GM11168 (cell line): ENCODE data around the gene PCDHGB5.
"Not testable (repeated sequence)": the region's sequence is repeated elsewhere in the genome, so short reads cannot be mapped to it uniquely, and the experiment has no call there.

ENCODE experiments used
- in situ Hi-C: fragments of 300-500 bp; cut with MboI; formaldehyde crosslinking; loops from one replicate; pipeline ENCODE4 v1.12.0; 2022; ENCODE audit warnings: low sequenced_read_pairs; ENCODE audit not compliant: unreplicated experiment

Gene PCDHGB5

DNA sequence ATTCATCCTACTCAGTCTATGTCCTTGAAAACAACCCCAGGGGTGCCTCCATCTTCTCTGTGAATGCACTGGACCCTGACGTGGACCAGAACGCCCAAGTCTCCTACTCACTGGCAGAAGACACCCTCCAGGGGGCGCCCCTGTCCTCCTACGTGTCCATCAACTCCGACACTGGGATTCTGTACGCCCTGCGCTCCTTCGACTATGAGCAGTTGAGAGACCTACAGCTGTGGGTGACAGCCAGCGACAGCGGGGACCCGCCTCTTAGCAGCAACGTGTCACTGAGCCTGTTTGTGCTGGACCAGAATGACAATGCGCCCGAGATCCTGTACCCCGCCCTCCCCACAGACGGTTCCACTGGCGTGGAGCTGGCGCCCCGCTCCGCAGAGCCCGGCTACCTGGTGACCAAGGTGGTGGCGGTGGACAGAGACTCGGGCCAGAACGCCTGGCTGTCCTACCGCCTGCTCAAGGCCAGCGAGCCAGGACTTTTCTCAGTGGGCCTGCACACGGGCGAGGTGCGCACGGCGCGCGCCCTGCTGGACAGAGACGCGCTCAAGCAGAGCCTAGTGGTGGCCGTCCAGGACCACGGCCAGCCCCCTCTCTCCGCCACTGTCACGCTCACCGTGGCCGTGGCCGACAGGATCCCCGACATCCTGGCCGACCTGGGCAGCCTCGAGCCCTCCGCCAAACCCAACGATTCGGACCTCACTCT lies 22.1 kb upstream of the PCDHGB5 start:
- in situ Hi-C loops, result not testable (repeated sequence)

DNA sequence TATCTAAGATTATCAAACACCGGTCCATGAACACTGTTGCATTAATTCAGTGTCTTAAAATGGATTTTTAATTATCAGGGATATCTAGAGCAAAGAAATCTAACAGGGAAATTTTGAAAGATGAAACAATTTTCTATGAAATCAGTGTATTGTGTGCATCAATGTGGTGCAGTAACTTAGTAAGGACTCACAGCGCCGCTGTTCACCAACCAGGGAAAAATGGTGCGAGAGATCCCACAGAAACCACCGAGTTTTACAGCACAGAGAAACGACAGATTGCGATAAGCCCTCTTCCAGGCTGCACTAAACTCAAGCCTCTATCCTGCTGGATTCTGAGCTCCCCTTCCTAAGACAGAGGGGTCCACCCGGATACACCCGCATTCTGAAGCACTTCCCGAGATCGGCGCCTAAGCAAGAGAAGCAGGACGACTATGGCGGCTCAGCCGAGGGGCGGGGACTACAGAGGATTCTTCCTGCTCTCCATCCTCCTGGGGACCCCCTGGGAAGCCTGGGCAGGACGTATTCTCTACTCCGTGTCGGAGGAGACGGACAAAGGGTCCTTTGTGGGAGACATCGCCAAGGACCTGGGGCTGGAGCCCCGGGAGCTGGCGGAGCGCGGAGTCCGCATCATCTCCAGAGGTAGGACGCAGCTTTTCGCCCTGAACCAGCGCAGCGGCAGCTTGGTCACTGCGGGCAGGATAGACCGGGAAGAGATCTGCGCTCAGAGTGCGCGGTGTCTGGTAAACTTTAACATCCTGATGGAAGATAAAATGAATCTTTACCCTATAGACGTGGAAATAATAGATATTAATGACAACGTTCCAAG lies 15.1 kb upstream of the PCDHGB5 start, which contains the start of gene PCDHGA7:
Gene PCDHGA7 (plus strand): TSS at position 274 of the 826 bp plus-strand sequence. CDS start 158 bp downstream, at position 432.
- in situ Hi-C loops, result no loop called here

DNA sequence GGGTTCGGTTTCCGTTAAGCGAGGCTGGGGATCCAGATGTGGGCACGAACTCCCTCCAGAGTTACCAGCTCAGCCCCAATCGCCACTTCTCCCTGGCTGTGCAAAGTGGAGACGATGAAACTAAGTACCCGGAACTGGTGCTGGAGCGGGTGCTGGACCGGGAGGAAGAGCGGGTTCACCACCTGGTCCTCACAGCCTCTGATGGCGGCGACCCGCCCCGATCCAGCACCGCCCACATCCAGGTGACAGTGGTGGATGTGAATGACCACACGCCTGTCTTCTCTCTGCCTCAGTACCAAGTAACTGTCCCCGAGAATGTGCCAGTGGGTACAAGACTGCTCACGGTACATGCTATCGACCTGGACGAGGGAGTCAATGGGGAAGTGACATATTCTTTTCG lies 14.4 kb upstream of the PCDHGB5 start:
- in situ Hi-C loops, result no loop called here

DNA sequence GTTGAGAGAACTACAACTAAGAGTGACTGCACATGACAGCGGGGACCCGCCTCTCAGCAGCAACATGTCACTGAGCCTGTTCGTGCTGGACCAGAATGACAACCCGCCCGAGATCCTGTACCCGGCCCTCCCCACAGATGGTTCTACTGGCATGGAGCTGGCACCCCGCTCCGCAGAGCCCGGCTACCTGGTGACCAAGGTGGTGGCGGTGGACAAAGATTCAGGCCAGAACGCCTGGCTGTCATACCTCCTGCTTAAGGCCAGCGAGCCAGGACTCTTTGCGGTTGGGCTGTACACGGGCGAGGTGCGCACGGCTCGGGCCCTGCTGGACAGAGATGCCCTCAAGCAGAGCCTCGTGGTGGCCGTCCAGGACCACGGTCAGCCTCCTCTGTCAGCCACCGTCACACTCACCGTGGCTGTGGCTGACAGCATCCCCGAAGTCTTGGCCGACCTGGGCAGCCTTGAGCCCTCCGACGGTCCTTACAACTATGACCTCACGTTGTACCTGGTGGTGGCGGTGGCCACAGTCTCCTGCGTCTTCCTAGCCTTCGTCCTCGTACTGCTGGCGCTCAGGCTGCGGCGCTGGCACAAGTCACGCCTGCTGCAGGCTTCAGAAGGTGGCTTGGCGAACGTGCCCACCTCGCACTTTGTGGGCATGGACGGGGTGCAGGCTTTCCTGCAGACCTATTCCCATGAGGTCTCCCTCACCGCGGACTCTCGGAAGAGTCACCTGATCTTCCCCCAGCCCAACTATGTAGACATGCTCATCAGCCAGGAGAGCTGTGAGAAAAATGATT lies 13.1 kb upstream of the PCDHGB5 start:
- in situ Hi-C loops, result no loop called here

DNA sequence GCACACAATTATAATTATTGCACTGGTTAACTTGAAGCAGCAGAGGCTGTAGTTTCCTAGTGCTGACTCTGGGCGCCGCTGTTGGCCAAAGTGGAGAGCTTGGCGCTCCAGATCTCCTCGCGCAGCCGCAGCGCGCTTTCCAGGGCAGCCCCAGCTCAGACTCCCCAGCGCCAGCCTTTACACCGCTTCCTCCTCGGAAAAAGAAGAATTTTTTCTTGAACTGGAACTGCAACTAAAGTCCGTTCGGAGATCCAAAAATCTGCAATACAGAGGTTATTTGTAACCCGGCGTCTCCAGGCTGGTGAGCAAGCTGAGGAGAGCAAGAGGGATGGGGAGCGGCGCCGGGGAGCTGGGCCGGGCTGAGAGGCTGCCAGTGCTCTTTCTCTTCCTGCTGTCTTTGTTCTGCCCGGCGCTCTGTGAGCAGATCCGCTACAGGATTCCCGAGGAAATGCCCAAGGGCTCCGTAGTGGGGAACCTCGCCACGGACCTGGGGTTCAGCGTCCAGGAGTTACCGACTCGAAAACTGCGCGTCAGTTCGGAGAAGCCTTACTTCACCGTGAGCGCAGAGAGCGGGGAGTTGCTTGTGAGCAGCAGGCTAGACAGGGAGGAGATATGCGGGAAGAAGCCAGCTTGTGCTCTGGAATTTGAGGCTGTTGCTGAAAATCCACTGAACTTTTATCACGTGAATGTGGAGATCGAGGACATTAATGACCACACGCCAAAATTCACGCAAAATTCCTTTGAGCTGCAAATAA lies 10.0 kb upstream of the PCDHGB5 start, which contains the start of gene PCDHGB4:
Gene PCDHGB4 (plus strand): TSS at position 142 of the 755 bp plus-strand sequence. CDS start 187 bp downstream, at position 329.
- in situ Hi-C loops, result not testable (repeated sequence)

DNA sequence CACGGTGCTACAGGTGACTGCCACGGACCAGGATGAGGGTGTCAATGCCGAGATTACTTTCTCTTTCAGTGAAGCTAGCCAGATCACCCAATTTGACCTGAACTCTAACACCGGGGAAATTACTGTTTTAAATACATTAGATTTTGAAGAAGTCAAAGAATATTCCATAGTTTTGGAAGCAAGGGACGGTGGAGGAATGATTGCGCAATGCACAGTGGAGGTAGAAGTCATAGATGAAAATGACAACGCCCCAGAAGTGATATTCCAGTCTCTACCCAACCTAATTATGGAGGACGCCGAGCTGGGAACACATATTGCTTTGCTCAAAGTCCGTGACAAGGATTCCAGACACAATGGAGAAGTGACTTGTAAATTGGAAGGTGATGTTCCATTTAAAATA lies 9.1 kb upstream of the PCDHGB5 start:
- in situ Hi-C loops, result no loop called here

DNA sequence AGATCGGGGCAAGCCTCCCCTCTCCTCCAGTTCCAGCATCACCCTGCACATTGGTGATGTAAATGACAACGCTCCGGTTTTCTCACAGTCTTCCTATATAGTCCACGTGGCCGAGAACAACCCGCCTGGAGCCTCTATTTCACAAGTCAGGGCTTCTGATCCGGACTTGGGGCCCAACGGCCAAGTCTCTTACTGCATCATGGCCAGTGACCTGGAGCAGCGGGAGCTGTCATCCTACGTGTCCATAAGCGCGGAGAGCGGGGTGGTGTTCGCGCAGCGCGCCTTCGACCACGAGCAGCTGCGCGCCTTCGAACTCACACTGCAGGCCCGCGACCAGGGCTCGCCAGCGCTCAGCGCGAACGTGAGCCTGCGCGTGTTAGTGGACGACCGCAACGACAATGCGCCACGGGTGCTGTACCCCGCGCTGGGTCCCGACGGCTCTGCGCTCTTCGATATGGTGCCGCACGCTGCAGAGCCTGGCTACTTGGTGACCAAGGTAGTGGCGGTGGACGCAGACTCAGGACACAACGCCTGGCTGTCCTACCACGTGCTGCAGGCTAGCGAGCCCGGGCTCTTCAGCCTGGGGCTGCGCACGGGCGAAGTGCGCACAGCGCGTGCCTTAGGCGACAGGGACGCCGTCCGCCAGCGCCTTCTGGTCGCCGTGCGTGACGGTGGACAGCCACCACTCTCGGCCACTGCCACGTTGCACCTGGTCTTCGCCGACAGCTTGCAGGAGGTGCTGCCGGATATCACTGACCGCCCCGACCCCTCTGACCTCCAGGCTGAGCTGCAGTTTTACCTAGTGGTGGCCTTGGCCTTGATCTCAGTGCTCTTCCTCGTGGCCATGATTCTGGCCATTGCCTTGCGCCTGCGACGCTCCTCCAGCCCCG lies 8.3 kb upstream of the PCDHGB5 start:
- in situ Hi-C loops, result loop anchor here (10.0 kb wide), 1 partner anchor 655 kb away; no protein-coding TSS in a partner anchor

DNA sequence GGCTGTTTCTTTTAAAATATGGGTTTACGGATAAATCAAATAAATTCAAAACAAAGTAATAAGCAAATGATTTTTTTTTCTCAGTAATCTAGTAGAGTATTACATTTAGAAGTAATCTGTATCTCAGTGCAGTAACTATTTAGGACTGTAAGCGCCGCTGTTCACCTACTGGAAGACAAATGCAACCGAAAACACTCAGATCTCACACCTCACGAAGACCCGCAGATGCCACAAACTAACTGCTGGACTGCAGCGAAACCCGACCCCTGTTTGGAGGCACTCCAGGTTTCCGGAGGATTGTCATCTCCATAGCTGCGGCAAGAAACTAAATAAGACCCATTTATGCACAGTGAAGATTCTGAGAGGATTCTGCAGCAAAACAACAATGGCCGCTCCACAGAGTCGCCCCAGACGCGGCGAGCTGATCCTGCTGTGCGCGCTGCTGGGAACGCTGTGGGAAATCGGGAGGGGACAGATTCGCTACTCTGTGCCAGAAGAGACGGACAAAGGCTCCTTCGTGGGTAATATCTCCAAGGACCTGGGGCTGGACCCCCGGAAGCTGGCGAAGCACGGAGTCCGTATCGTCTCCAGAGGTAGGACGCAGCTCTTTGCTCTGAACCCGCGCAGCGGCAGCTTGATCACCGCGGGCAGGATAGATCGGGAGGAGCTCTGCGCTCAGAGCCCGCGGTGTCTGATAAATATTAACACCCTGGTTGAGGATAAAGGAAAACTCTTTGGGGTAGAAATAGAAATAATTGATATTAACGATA lies 5.1 kb upstream of the PCDHGB5 start, which contains the start of gene PCDHGA8:
Gene PCDHGA8 (plus strand): TSS at position 205 of the 770 bp plus-strand sequence. CDS start 181 bp downstream, at position 386.
- in situ Hi-C loops, result loop anchor here (10.0 kb wide), 1 partner anchor 658 kb away; no protein-coding TSS in a partner anchor

DNA sequence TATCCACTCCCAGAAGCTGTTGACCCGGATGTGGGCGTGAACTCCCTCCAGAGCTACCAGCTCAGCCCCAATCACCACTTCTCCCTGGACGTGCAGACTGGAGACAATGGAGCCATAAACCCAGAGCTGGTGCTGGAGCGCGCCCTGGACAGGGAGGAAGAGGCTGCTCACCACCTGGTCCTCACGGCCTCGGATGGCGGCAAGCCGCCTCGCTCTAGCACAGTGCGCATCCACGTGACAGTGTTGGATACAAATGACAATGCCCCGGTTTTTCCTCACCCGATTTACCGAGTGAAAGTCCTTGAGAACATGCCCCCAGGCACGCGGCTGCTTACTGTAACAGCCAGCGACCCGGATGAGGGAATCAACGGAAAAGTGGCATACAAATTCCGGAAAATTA lies 4.5 kb upstream of the PCDHGB5 start:
- in situ Hi-C loops, result loop anchor here (10.0 kb wide), 1 partner anchor 658 kb away; no protein-coding TSS in a partner anchor

DNA sequence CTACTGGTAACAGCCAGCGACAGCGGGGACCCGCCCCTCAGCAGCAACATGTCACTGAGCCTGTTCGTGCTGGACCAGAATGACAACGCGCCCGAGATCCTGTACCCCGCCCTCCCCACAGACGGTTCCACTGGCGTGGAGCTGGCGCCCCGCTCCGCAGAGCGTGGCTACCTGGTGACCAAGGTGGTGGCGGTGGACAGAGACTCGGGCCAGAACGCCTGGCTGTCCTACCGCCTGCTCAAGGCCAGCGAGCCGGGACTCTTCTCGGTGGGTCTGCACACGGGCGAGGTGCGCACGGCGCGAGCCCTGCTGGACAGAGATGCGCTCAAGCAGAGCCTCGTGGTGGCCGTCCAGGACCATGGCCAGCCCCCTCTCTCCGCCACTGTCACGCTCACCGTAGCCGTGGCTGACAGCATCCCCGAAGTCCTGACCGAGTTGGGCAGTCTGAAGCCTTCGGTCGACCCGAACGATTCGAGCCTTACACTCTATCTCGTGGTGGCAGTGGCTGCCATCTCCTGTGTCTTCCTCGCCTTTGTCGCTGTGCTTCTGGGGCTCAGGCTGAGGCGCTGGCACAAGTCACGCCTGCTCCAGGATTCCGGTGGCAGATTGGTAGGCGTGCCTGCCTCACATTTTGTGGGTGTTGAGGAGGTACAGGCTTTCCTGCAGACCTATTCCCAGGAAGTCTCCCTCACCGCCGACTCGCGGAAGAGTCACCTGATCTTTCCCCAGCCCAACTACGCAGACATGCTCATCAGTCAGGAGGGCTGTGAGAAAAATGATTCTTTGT lies 3.2 kb upstream of the PCDHGB5 start:
- in situ Hi-C loops, result loop anchor here (10.0 kb wide), 1 partner anchor 660 kb away; no protein-coding TSS in a partner anchor

DNA sequence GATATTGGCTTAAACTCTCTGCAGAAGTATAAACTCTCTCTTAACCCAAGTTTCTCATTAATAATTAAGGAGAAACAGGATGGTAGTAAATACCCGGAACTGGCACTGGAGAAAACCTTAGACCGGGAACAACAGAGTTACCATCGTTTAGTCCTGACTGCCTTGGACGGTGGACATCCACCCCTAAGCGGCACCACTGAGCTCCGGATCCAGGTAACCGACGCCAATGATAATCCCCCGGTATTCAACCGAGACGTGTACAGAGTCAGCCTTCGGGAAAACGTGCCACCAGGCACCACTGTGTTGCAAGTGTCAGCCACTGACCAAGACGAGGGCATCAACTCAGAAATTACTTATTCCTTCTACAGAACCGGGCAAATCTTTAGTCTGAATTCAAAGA lies 861 bp downstream of the PCDHGB5 start:
- in situ Hi-C loops, result loop anchor here (10.0 kb wide), 1 partner anchor 664 kb away; no protein-coding TSS in a partner anchor

DNA sequence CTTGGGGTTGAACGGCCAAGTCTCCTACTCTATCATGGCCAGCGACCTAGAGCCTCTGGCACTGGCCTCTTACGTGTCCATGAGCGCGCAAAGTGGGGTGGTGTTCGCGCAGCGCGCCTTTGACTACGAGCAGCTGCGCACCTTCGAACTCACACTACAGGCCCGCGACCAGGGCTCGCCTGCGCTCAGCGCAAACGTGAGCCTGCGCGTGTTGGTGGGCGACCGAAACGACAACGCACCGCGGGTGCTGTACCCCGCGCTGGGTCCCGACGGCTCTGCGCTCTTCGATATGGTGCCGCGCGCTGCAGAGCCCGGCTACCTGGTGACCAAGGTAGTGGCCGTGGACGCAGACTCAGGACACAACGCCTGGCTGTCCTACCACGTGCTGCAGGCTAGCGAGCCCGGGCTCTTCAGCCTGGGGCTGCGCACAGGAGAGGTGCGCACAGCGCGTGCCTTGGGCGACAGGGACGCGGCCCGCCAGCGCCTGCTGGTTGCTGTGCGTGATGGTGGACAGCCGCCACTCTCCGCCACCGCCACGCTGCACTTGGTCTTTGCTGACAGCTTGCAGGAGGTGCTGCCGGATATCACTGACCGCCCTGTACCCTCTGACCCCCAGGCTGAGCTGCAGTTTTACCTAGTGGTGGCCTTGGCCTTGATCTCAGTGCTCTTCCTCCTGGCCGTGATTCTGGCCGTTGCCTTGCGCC lies 2.0 kb downstream of the PCDHGB5 start:
- in situ Hi-C loops, result loop anchor here (10.0 kb wide), 1 partner anchor 665 kb away; no protein-coding TSS in a partner anchor

DNA sequence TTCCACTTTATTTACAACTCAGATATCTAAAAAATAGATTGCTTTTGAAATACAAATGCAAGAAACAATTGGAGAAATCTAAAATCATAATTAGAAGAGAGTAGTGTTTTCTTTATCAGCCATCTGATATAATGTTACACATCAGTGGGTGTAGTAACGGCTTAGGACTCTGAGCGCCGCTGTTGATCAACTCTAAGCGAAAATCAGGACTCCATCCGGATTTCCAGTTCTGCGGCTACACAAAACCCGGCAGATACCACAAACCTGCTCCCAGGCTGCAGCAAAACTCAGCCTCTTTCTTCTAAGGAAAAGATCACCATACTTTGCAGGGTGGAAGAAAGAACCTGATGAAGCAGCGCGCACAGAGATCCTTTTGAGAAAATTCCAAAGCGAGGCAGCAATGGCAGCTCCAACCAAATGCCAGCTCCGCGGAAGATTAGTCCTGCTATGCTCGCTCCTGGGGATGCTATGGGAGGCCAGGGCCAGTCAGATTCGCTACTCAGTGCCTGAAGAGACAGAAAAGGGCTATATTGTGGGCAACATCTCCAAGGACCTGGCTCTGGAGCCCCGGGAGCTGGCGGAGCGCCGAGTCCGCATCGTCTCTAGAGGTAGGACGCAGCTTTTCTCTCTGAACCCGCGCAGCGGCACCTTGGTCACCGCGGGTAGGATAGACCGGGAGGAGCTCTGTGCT lies 5.0 kb downstream of the PCDHGB5 start, which contains the start of gene PCDHGA9:
Gene PCDHGA9 (plus strand): TSS at position 226 of the 691 bp plus-strand sequence. CDS start 175 bp downstream, at position 401.
- in situ Hi-C loops, result no loop called here

DNA sequence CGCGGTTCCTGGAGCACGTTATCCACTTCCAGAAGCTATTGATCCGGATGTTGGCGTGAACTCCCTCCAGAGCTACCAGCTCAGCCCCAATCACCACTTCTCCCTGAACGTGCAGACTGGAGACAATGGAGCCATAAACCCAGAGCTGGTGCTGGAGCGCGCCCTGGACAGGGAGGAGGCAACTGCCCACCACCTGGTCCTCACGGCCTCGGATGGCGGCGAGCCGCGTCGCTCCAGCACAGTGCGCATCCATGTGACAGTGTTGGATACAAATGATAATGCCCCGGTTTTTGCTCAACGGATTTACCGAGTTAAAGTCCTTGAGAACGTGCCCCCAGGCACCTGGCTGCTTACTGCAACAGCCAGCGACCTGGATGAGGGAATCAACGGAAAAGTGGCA lies 5.6 kb downstream of the PCDHGB5 start:
- in situ Hi-C loops, result no loop called here

DNA sequence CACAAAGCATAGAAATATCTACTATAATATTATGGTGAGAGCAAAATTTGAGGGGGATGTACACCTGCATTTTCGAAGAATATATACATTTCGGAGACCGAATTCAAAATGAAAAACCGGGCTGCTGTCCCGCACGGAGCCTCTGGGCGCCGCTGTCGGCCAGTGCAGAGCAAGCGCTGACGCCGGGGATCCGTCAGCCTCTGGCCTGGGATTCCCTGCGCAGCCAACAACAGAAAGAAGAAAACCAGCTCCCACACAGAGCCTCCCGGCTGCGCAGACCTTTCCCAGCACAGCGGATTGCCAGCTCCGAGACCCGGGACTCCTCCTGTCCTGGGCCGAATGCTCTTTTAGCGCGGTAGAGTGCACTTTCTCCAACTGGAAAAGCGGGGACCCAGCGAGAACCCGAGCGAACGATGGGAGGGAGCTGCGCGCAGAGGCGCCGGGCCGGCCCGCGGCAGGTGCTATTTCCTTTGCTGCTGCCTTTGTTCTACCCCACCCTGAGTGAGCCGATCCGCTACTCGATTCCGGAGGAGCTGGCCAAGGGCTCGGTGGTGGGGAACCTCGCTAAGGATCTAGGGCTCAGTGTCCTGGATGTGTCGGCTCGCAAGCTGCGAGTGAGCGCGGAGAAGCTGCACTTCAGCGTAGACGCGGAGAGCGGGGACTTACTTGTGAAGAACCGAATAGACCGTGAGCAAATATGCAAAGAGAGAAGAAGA lies 10.2 kb downstream of the PCDHGB5 start, which contains the start of gene PCDHGB6:
Gene PCDHGB6 (plus strand): TSS at position 232 of the 716 bp plus-strand sequence. CDS start 182 bp downstream, at position 414.
- in situ Hi-C loops, result not testable (repeated sequence)
